Measurements from ENCODE around the gene CUBN. TPM values are rescaled to one million over a fixed set of nuclear protein-coding genes. Genes with fewer than 3 reads are reported as not detected.
"Not testable (repeated sequence)": the region's sequence is repeated elsewhere in the genome, so short reads cannot be mapped to it uniquely, and the experiment has no call there.

The CUBN gene
- total RNA-seq, 1 donor from 2014 or later: 2.1 TPM

DNA sequence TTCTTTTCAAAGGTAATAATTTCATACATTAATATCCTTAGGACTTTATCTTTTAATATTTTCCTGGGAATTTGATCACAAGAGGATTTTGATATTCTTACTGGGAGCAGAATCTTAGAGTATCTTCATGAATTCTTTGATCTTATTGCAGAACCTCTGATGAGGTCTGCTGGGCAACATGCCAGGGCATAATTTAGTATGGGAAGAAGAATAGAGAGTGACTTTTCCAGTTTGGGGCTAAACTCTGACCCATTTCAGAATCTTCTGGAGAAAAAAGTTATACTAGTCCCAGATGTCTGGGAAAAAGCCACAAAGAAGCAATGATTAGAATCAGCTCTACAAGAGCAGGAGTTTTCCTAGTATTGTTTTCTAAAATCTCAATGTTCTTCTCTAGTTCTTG lies 284.4 kb downstream of the CUBN start:
- DNase-seq (ENCODE audit: extremely low read depth, low read depth, low spot score): no peak

- DNase-seq (ENCODE audit: extremely low read depth, low read depth, low spot score): no peak
These were observed 286.2 kb downstream of the CUBN start for GRCh38 chr10:16843252-16843870.

DNA sequence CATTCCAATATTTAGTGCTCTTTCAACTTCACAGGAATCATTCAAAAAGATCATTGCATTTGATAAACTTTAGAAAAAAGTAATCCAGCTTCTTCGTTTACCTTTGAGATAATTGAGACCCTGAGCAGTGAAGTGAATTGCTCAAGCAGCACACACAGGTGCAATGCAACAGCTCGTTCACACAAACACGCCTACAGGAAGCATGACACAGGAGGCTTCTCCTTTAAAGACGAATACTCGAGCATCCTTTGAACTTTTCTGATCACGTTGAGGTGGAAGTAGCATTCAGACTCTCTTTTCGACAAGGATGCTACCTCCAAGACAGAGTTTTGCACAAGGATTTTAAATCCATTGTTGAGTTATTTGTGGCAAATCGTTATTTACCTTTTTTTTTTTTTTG lies 294.4 kb downstream of the CUBN start:
- no peak for DNase-seq (ENCODE audit: extremely low read depth, low read depth, low spot score)

DNA sequence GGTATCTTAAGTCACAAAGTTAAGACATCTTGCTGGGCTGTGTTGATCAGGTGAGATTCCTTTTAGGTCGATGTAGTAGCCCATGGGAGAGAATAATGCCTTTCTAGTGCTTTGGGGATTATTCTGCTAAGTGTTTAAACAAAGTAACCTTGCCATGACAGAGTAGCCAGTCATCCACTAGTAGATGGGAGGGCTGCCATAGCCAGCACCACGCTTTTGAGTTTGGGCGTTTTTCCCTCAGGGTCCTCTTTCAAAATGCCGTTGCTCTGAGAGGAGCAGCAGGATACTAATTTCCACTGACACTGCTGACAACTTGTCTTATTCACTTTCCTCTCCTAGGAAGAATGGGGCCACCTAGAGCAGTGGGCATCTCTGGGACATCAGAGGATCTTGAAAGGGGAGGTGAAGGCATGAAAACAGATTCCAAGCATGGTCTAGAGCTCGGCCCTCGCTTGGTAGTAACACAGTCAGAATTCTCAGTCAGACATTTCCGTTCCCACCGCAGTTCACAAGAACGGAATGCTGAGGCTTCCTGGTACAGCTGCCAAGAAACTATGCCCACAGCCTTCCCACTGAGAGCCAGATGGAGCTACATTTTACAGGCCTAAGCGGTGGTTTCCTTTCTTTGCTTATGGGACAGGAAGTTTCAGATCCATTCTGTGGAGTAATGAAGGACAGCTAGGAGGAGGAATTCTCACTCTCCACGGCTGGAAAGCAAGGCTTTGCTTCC lies 297.1 kb downstream of the CUBN start:
- DNase-seq (ENCODE audit: extremely low read depth, low read depth, low spot score): peak; percentile 94

GRCh38 chr10:16828701-16829175 lies 300.9 kb downstream of the CUBN start:
- DNase-seq (ENCODE audit: extremely low read depth, low read depth, low spot score): peak; percentile 68

- DNase-seq (ENCODE audit: extremely low read depth, low read depth, low spot score): peak; percentile 88
These were observed 301.5 kb downstream of the CUBN start for GRCh38 chr10:16828114-16828568.

- DNase-seq (ENCODE audit: extremely low read depth, low read depth, low spot score): not testable (repeated sequence)
These were observed 302.1 kb downstream of the CUBN start for GRCh38 chr10:16827474-16827873.

DNA sequence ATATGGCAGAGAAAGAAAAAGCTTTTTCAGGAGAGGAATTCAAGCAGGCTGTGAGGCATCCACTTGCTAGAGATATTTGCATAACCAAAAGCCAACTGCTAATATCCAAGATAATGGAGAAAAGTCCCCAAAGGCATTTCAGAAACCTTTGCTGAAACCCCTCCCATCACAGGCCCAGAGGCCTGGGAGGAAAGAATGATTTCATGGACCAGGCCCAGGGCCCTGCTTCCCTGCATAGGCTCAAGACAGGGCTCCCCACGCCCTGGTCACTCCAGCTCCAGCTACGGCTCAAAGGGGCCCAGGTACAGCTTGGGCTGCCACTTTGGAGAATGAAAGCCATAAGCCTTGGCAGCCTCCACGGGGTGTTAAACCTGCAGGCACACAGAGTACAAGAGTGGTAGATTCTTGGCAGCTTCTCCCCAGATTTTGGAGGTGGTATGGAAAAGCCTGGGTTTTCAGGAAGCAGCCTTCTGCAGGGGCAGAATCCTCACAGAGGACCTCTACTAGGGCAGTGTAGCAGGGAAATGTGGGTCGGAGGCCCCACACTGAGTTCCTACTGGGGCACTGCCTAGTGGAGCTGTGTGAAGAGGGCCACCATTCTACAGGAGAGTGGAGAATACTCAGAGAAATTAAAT lies 306.8 kb downstream of the CUBN start:
- no peak for DNase-seq (ENCODE audit: extremely low read depth, low read depth, low spot score)

- DNase-seq (ENCODE audit: extremely low read depth, low read depth, low spot score): no peak
These were observed 307.6 kb downstream of the CUBN start for GRCh38 chr10:16822027-16822426.

DNA sequence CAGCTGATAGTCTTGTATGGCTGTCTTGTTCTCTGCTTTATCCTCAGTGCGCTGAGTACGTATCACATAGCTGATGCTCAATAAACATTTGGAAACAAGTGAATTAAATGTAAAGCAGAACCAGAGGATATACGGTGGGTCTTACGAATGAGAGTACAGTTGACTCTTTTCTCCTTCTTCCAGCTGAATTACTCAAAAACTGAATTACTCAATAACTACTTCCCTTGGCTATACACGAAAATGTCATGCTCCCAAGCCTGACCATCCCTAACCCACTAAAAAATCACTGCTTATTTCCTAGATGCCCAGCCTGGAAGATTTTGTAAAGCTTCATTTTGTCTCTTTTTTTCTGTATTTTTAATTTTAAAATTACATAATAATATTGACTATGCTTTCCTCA lies 309.2 kb downstream of the CUBN start:
- no peak for DNase-seq (ENCODE audit: extremely low read depth, low read depth, low spot score)

DNA sequence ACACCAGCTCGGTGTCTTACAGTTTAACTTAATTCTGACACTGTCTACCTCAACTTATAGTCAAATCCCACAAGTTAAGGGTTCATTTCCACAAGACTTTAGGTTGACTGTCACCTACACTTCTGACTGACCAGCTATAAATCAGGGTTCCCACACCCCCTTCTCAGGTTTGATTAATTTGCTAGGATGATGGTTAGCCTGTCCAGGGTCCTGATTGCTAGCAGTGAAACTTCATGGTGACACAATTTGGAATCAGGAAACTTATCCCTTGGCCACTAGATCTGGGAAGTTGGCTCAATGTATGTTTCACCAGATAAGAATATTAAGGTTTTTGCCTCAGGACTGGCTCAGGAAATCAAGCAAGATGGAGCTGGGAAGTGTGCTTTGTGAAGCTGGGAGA lies 309.6 kb downstream of the CUBN start:
- DNase-seq (ENCODE audit: extremely low read depth, low read depth, low spot score): no peak

GRCh38 chr10:16819436-16819835 lies 310.2 kb downstream of the CUBN start:
- DNase-seq (ENCODE audit: extremely low read depth, low read depth, low spot score): no peak

- no peak for DNase-seq (ENCODE audit: extremely low read depth, low read depth, low spot score)
These were observed 310.6 kb downstream of the CUBN start for GRCh38 chr10:16819026-16819425.

DNA sequence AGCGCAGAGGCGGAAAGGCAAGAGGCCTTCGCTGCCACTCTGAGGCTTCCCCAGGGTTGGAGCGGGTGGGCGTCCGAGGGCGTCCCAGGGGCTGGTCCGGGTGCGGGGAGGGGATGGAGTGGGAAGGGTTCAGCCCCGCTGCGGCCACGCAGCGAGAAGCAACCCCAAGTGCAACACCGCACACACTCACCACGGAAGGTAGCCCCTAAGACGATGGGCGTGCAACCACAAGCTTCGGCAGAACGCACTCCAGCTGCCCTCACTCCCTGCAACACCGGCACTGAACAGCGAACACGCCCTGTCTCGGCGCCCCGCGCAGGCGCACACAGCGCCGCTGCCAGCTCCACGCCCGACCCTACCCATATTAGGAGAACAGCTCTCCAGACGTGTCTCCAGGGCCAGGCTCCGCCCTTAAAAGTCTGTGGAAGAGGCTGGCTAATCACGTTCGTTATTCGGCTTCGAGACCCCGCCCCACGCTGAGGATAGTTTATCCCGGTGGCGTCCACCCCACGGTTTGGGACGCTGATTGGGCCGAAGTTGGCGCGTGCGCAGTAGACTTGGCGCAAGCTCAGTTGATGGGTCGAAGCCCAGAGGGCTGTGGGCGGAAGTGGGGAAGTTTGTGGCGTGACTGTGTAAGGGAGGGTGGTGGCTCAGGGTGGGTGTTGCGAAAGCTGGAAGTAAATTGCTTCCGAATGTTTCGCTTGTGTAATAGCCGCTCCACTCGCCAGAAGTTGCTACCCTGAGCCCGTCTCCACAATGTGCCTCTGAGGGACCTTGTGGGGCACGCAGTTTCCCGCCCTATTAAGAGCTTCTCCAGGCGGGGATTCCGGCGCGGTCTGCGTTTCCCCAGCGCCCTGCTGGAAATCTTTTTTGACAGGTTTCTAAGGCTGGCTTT lies 312.2 kb downstream of the CUBN start, which contains the start of gene RSU1:
Gene RSU1, minus strand, starts transcription at position 300 of the 895 bp plus-strand sequence. CDS start 343 bp downstream, outside the sequence.
- peak; percentile 97 for DNase-seq (ENCODE audit: extremely low read depth, low read depth, low spot score)

DNA sequence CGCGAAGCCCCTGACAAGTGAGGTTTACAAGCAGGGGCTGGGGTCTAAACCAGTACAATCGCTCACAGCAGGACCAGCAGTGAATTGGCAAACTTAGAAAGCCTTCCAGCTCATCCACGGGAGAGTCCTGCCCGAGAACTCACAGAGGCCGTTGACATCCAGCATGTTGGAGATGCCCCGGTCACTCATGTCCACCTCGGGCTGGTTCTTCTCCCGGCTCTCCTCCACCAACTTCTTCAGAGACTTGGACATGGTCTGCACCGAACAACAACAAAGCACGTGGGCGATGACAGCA lies 312.8 kb downstream of the CUBN start:
- DNase-seq (ENCODE audit: extremely low read depth, low read depth, low spot score): no peak

DNA sequence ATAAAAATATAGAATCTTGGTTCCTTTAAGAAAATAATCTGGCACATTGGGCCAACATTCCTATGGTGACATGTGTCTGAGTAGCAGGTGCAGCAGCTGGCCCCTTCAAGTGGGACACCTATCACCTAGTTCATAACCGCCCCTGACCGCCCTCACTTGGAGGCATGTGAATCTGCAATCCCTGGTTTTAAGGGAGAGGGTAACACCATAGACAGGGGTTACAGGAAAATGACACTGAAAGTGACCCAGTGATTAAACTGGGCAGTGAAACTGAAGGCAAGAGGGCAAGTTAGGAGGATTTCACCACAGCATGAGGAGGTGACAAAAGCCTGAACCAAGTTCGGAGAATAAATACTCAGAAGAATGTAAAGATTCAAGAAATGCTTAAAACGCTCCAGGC lies 313.4 kb downstream of the CUBN start:
- no peak for DNase-seq (ENCODE audit: extremely low read depth, low read depth, low spot score)

DNA sequence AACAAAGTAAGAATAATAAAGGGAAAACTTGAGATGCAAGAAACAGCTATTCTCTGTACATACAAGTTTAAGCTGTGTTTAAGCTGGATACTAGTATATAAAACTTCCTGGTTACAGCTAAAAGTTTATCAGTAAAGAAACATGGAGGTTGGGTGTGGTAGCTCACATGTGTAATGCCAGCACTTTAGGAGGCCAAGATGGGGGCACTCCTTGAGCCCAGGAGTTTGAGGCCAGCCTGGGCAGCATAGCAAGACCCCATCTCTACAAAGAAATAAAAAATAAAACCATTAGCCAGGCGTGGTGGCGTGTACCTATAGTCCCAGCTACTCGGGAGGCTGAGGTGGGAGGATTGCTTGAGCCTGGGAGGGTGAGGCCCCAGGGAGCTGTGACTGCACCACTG lies 315.6 kb downstream of the CUBN start:
- no peak for DNase-seq (ENCODE audit: extremely low read depth, low read depth, low spot score)

GRCh38 chr10:16812676-16813075 lies 316.9 kb downstream of the CUBN start:
- no peak for DNase-seq (ENCODE audit: extremely low read depth, low read depth, low spot score)

- DNase-seq (ENCODE audit: extremely low read depth, low read depth, low spot score): no peak
These were observed 317.8 kb downstream of the CUBN start for GRCh38 chr10:16811765-16812164.

DNA sequence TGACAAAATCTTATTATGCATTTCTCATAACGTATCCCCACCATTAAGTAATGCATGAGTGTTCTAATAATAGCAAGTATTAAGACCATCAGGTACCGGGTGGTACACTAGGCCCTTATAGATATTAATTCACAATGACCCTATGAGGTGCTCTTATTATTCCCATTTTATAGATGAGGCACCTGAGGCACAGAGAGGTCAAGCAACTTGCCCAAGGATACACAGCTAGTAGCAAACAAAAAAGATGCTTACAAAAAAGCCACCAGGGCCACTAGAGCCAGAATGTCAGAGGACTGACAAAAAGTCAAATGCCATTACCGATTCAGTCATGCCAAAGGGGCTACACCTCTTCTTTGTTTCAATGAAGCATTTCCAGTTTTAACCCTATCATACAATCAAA lies 318.3 kb downstream of the CUBN start:
- no peak for DNase-seq (ENCODE audit: extremely low read depth, low read depth, low spot score)
